ENCODE results near the gene TEX51.

TEX51 gene

GRCh38 chr2:126877041-126877440 lies 21.6 kb upstream of the TEX51 start:
- TF ChIP-seq, protein P1, sequence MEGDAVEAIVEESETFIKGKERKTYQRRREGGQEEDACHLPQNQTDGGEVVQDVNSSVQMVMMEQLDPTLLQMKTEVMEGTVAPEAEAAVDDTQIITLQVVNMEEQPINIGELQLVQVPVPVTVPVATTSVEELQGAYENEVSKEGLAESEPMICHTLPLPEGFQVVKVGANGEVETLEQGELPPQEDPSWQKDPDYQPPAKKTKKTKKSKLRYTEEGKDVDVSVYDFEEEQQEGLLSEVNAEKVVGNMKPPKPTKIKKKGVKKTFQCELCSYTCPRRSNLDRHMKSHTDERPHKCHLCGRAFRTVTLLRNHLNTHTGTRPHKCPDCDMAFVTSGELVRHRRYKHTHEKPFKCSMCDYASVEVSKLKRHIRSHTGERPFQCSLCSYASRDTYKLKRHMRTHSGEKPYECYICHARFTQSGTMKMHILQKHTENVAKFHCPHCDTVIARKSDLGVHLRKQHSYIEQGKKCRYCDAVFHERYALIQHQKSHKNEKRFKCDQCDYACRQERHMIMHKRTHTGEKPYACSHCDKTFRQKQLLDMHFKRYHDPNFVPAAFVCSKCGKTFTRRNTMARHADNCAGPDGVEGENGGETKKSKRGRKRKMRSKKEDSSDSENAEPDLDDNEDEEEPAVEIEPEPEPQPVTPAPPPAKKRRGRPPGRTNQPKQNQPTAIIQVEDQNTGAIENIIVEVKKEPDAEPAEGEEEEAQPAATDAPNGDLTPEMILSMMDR (IDR thresholded peaks at IDR 0.05) = no peak
- DNase-seq (ENCODE audit: low spot score) = peak; percentile 4
- Histone ChIP-seq H3K27ac (no peak overlapping the region), H3K4me3 (no peak overlapping the region)

- peak; percentile 53 for DNase-seq (ENCODE audit: low spot score)
- no peak overlapping the region for H3K27ac ChIP-seq
- TF ChIP-seq, protein P1 (IDR thresholded peaks at IDR 0.05) = no peak
- H3K4me3 ChIP-seq = no peak overlapping the region
Observed at GRCh38 chr2:126877861-126878565, 20.7 kb upstream of the TEX51 start.

DNA sequence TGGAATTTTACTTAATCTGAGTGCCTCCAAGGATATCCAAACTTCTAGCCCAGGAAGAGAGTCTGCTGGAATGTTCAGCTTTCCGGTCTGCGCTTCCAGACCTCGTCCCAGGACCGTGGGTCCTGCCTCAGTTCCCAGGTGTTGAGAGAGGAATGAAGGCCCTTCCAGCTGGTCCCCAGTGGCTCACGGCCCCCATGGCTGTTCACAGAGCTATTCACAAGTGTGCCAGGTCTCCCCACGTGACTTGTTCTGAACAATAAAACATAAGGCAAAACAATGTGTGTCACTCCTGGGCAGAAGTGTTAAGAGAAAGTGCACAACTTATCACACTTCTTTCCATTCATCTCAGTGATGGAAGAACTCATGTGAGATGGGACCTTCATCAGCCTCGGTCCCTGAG lies 20.1 kb upstream of the TEX51 start:
- Histone ChIP-seq H3K27ac (no peak overlapping the region), H3K4me3 (no peak overlapping the region)
- DNase-seq (ENCODE audit: low spot score) = peak; percentile 16
- TF ChIP-seq, protein P1 (IDR thresholded peaks at IDR 0.05) = no peak

DNA sequence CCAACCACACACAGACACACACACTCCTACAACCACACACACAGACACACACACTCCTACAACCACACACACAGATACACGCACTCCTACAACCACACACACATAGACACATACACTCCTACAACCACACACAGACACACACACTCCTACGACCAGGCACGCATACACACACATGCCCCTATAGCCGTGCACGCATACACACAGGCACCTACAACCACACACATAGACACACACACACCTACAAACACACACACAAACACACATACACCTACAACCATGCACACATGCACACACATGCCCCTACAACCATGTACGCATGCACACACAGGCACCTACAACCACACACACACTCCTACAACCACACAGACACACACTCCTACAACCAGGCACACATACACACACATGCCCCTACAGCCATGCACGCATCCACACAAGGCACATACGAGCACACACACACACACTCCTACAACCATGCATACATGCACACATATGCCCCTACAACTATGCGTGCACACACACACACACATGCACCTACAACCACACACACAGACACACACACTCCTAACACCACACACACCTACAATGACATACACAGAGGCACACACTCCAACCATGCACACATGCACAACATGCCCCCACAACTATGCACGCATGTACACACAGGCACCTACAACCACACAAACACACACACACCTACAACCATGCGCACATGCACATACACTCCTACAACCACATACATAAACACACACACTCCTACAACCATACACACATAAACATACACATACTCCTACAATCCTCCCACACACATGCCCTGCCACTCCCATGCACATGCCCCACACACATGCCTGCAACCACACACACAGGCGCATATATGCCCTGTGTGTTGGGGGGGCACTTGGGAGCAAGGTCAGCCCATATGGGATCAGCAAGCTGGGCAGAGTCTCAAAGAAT lies 19.1 kb upstream of the TEX51 start:
- Histone ChIP-seq H3K27ac (no peak overlapping the region), H3K4me3 (no peak overlapping the region)
- TF ChIP-seq, protein P1 (IDR thresholded peaks at IDR 0.05) = no peak
- DNase-seq (ENCODE audit: low spot score) = peak; percentile 36

DNA sequence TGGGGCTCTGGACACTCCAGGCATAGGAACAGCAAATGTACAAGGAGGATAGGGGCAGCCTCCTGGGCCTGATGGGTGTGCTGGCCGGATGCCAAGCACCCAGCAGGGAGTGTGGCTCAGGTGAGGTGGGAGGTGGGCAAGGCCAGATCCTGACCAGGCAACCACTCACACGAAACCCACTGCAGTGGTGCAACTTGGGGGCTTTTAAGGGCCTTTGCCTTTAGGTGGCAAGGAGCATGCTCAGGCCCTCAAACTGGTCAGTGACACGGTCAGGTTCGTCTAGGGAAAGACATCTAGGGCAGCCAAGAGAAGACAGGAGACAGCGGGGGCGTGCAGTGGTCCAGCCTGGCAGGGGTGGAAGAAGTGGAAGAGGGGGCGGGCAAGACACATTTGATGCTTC lies 18.4 kb upstream of the TEX51 start:
- no peak overlapping the region for H3K27ac ChIP-seq
- H3K4me3 ChIP-seq = no peak overlapping the region
- DNase-seq (ENCODE audit: low spot score) = peak; percentile 36
- TF ChIP-seq, protein P1 (IDR thresholded peaks at IDR 0.05) = no peak

DNA sequence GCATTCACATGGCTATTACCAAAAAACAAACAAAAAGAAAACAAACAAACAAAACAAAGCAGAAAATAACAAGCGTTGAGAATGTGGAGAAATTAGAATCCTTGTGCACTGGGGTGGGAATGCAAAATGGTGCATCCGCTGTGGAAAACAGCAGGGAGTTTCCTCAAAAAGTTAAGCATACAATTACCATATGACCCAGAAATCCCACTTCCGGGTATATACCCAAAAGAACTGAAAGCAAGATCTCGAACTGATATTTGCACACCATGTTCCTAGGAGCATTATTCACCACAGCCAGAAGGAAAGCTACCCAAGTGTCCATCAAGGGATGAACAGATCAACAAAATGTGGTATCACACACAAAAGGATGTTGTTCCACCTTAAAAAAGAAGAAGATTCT lies 17.9 kb upstream of the TEX51 start:
- TF ChIP-seq, protein P1 (IDR thresholded peaks at IDR 0.05) = no peak
- H3K4me3 ChIP-seq = no peak overlapping the region
- H3K27ac ChIP-seq = no peak overlapping the region
- DNase-seq (ENCODE audit: low spot score) = peak; percentile 8

All from coronary artery (tissue), 2 donors.